ENCODE data around the gene LCNL1.

DNA sequence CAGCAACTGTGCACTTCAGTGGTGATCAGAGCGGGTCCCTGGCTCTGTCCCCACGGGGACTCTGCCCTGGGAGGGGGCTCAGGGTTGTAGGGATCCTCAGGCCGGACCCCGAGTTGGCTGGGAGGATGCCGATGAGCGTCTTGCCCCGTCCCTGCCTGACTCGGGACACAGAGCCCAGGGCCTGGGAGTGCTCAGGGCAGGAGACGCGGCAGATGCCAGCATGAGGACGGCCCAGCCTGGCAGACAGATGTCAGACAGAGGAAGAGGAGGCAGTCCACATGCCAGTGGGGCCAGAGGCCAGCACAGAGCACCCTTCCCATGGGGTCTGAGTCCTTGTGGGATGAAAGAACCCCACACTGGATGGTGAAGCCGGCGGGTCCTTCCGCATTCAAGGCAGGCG lies 19.5 kb upstream of the LCNL1 start:
- TF ChIP-seq CTCF (conservative IDR thresholded peaks at IDR 0.05; ENCODE audit: low read depth, low read length) (no peak), EZH2 (IDR thresholded peaks at IDR 0.05; ENCODE audit: borderline replicate concordance, low read depth, low read length, poor library complexity, severe bottlenecking) (no peak)

All from A673 (cell line).